ENCODE measurements around the gene PKIG. TPM values are rescaled to one million over a fixed set of nuclear protein-coding genes. Genes with fewer than 3 reads are reported as not detected.

Gene PKIG
- total RNA-seq (51.9 and 60.5 TPM in 2 replicates), polyA plus RNA-seq (46.8 and 47.6 TPM in 2 replicates)

- Histone ChIP-seq H3K79me2 (peaks cover 41% of the 10 kb centered on the region), H2AFZ (no peak within 1 kb of the TSS), H3K27me3 (no peaks in the 10 kb centered on the region), H3K27ac (peak within 1 kb of the TSS; percentile 87), H3K9me3 (ENCODE audit: low read depth) (no peaks in the 10 kb centered on the region), H3K4me2 (peak within 1 kb of the TSS; percentile 68), H3K36me3 (replicated peaks; ENCODE audit: insufficient read depth, low read depth) (no peaks in the 10 kb centered on the region), H3K4me1 (ENCODE audit: insufficient read depth) (peaks cover 23% of the 10 kb centered on the region), H3K9me2 (replicated peaks; ENCODE audit: insufficient read depth) (no peaks in the 10 kb centered on the region), H4K20me1 (ENCODE audit: insufficient read depth, poor library complexity, severe bottlenecking) (no peaks in the 10 kb centered on the region), H3K4me3 (no peak within 1 kb of the TSS)
- WGBS (ENCODE audit: low lambda C conversion rate, missing lambda C conversion rate) = 45% methylated on average over 6 of the region's 6 CpGs
- TF ChIP-seq CTCF (IDR thresholded peaks at IDR 0.05; ENCODE audit: poor library complexity) (no peak), EZH2phosphoT487 (IDR thresholded peaks at IDR 0.05; ENCODE audit: low read depth, severe bottlenecking, unreplicated experiment) (no peak), EZH2 (IDR thresholded peaks at IDR 0.05; ENCODE audit: borderline replicate concordance) (no peak)
- peak; percentile 37 for DNase-seq (ENCODE audit: low spot score)
These were observed at the start of gene PKIG for GRCh38 chr20:44582311-44583025. Gene PKIG (plus strand): TSS chr20:44582579. CDS start chr20:44614557, 31,978 bp downstream.

GRCh38 chr20:44532981-44533331, 49.4 kb upstream of the PKIG start:
- Histone ChIP-seq H3K27me3 (no peaks in the 10 kb centered on the region), H3K4me3 (no peak overlapping the region), H3K4me2 (peak overlapping the region; percentile 85), H3K27ac (peak overlapping the region; percentile 62), H2AFZ (no peak overlapping the region), H3K79me2 (peaks cover 36% of the 10 kb centered on the region), H3K9me2 (replicated peaks; ENCODE audit: insufficient read depth) (no peaks in the 10 kb centered on the region), H3K9me3 (ENCODE audit: low read depth) (no peaks in the 10 kb centered on the region), H4K20me1 (ENCODE audit: insufficient read depth, poor library complexity, severe bottlenecking) (no peaks in the 10 kb centered on the region), H3K4me1 (ENCODE audit: insufficient read depth) (no peaks in the 10 kb centered on the region), H3K36me3 (replicated peaks; ENCODE audit: insufficient read depth, low read depth) (no peaks in the 10 kb centered on the region)
- TF ChIP-seq CTCF (IDR thresholded peaks at IDR 0.05; ENCODE audit: poor library complexity) = no peak
- no peak for TF ChIP-seq EZH2 (IDR thresholded peaks at IDR 0.05; ENCODE audit: borderline replicate concordance)
- no peak for TF ChIP-seq EZH2phosphoT487 (IDR thresholded peaks at IDR 0.05; ENCODE audit: low read depth, severe bottlenecking, unreplicated experiment)
- 69% methylated on average over 2 of the region's 2 CpGs for WGBS (ENCODE audit: low lambda C conversion rate, missing lambda C conversion rate)
- no peak for DNase-seq (ENCODE audit: low spot score)

- Histone ChIP-seq H3K27ac (no peak overlapping the region), H3K4me1 (ENCODE audit: insufficient read depth) (no peaks in the 10 kb centered on the region), H3K9me2 (replicated peaks; ENCODE audit: insufficient read depth) (no peaks in the 10 kb centered on the region), H3K36me3 (replicated peaks; ENCODE audit: insufficient read depth, low read depth) (no peaks in the 10 kb centered on the region), H2AFZ (no peak overlapping the region), H3K79me2 (peaks cover 36% of the 10 kb centered on the region), H3K4me2 (no peak overlapping the region), H4K20me1 (ENCODE audit: insufficient read depth, poor library complexity, severe bottlenecking) (no peaks in the 10 kb centered on the region), H3K4me3 (no peak overlapping the region), H3K9me3 (ENCODE audit: low read depth) (no peaks in the 10 kb centered on the region), H3K27me3 (no peaks in the 10 kb centered on the region)
- TF ChIP-seq CTCF (IDR thresholded peaks at IDR 0.05; ENCODE audit: poor library complexity) (no peak), EZH2 (IDR thresholded peaks at IDR 0.05; ENCODE audit: borderline replicate concordance) (no peak), EZH2phosphoT487 (IDR thresholded peaks at IDR 0.05; ENCODE audit: low read depth, severe bottlenecking, unreplicated experiment) (no peak)
- WGBS (ENCODE audit: low lambda C conversion rate, missing lambda C conversion rate) = 90% methylated on average over 4 of the region's 4 CpGs
- no peak for DNase-seq (ENCODE audit: low spot score)
These were observed 48.5 kb upstream of the PKIG start for GRCh38 chr20:44533928-44534327.
